Neutrophil (primary cell): ENCODE measurements around the gene GTF2IRD1.
"Not testable (repeated sequence)": the region's sequence is repeated elsewhere in the genome, so short reads cannot be mapped to it uniquely, and the experiment has no call there.

Experiments used
- H3K27ac ChIP-seq: fragments of 200-600 bp; sonication (generic); 2 replicates; pipeline ENCODE4 v1.5.1; 2016; ENCODE audit warnings: mild to moderate bottlenecking, moderate library complexity
- H3K27me3 ChIP-seq: fragments of 200-600 bp; sonication (generic); 2 replicates; pipeline ENCODE4 v1.6.0; 2016; ENCODE audit warnings: mild to moderate bottlenecking
- H3K36me3 ChIP-seq: fragments of 200-600 bp; sonication (generic); 2 replicates; pipeline ENCODE4 v1.5.1; 2017
- H3K4me1 ChIP-seq, 2 experiments: fragments of 200-600 bp in 1 of 2; sonication (generic) in 1 of 2; 1 replicate in 1 of 2; 2 replicates in 1 of 2; pipeline versions ENCODE4 v1.5.1 to v1.6.1; 2013 to 2016; ENCODE audit warnings: low read depth in 1 of 2, low read length in 1 of 2, mild to moderate bottlenecking in 1 of 2, moderate library complexity in 1 of 2; ENCODE audit not compliant: control insufficient read depth in 1 of 2, insufficient read depth in 1 of 2
- H3K4me3 ChIP-seq, 2 experiments: fragments of 200-600 bp in 1 of 2; sonication (generic) in 1 of 2; 1 replicate in 1 of 2; 2 replicates in 1 of 2; pipeline ENCODE4 v1.5.1; 2013 to 2016; ENCODE audit warnings: low read depth in 1 of 2, low read length in 1 of 2, mild to moderate bottlenecking in 1 of 2, moderate library complexity in 1 of 2
- H3K9me3 ChIP-seq: fragments of 200-600 bp; sonication (generic); 2 replicates; pipeline ENCODE4 v1.5.1; 2016
- TF ChIP-seq, protein P1 (sequence below): fragments of 200-600 bp; sonication (generic); IDR thresholded peaks from 2 replicates; pipeline ENCODE4 v1.5.1; 2016; ENCODE audit warnings: antibody characterized with exemption

GTF2IRD1 gene

DNA sequence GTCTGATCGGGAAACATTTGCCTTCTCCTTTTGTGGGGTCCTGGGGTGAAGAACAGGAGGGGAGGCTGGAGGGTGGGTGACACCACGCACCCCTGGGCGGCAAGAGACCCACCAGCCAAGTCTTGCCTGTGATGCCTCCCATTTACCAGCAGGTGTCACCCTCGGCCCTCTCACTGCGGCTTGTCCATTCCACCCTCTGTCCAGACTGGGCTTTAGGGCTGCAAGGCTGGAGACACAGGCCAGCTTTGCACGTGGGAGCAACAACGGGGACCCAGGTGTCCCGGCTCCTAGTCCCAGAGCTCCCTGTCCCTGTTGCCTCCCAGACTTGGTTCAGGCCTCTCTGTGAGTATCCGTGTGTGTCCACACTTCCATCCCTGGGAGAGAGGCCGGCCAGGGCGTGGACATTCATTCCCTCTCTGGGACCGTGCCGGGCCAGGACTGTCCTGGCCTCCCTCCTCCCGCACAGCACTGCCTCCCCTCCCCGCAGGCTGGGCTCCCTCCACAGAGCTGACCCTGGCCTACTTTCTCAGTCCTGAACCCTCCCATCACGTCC, 36.2 kb upstream of the GTF2IRD1 start:
- H3K4me3 ChIP-seq, result no peak overlapping the region
- no peak overlapping the region for H3K27ac ChIP-seq
- no peaks in the 10 kb centered on the region for H3K4me1 ChIP-seq
- no peaks in the 10 kb centered on the region for H3K36me3 ChIP-seq
- H3K9me3 ChIP-seq, result no peaks in the 10 kb centered on the region
- TF ChIP-seq, protein P1, sequence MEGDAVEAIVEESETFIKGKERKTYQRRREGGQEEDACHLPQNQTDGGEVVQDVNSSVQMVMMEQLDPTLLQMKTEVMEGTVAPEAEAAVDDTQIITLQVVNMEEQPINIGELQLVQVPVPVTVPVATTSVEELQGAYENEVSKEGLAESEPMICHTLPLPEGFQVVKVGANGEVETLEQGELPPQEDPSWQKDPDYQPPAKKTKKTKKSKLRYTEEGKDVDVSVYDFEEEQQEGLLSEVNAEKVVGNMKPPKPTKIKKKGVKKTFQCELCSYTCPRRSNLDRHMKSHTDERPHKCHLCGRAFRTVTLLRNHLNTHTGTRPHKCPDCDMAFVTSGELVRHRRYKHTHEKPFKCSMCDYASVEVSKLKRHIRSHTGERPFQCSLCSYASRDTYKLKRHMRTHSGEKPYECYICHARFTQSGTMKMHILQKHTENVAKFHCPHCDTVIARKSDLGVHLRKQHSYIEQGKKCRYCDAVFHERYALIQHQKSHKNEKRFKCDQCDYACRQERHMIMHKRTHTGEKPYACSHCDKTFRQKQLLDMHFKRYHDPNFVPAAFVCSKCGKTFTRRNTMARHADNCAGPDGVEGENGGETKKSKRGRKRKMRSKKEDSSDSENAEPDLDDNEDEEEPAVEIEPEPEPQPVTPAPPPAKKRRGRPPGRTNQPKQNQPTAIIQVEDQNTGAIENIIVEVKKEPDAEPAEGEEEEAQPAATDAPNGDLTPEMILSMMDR, result peak; percentile 92
- no peaks in the 10 kb centered on the region for H3K27me3 ChIP-seq

DNA sequence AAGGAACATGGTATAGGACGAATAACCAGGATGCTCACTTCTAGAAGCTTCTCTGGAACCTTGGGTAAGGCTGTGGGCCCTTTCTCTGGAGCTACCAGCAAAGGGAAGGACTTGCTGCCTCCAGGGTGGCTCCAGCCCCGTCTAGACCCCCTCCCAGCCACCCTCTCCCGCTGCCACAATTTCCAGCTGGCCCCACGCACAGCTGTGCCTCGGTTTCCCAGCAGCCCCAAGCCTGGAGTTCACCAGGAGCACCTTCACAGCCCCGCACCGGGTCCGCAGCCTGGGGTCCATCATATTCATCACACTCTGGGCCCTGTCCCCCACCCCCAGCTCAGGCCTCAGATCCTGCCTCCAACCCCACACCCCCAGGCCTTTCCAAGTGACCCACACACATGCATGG, 35.6 kb upstream of the GTF2IRD1 start:
- no peak overlapping the region for H3K27ac ChIP-seq
- no peaks in the 10 kb centered on the region for H3K27me3 ChIP-seq
- H3K36me3 ChIP-seq, result no peaks in the 10 kb centered on the region

DNA sequence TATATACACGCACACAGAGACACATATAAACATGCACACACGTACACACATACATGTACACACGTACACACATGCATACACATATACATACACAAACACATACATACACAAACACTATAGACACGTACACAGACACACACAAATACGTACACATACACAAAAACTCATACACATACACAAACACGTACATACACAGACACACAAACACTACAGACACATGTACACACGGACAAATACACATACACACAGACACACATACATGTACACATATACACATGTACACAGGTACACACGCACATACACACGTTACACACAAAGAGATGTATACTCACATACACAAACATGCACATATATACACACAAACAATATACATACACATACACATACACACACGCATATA, 35.2 kb upstream of the GTF2IRD1 start:
- Histone ChIP-seq H3K27ac (no peak overlapping the region), H3K9me3 (no peaks in the 10 kb centered on the region)
- TF ChIP-seq, protein P1, result no peak

More for the DNA sequence above, 35.6 kb upstream of the GTF2IRD1 start:
- no peaks in the 10 kb centered on the region for H3K9me3 ChIP-seq
- TF ChIP-seq, protein P1, result no peak
- no peaks in the 10 kb centered on the region for H3K4me1 ChIP-seq
- no peak overlapping the region for H3K4me3 ChIP-seq

DNA sequence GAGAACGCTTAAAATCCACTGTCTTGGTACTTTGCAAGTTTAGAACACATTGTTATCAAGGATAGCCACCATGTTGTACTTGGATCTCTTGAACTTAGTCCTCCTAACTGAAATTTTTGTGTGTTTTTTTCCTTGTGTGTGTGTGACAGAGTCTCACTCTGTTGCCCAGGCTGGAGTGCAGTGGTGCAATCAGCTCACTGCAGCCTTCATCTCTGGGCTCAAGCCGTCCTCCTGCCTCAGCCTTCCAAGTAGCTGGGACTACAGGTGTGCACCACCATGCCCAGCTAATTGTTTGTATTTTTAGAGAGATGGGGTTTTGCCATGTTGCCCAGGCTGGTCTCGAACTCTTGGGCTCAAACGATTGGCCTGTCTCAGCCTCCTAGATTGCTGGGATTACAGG, 34.5 kb upstream of the GTF2IRD1 start:
- not testable (repeated sequence) for H3K36me3 ChIP-seq, H3K4me1 ChIP-seq, H3K4me3 ChIP-seq, H3K27ac ChIP-seq, H3K9me3 ChIP-seq, H3K27me3 ChIP-seq

More for the DNA sequence above, 35.2 kb upstream of the GTF2IRD1 start:
- Histone ChIP-seq H3K4me1 (no peaks in the 10 kb centered on the region), H3K4me3 (no peak overlapping the region), H3K36me3 (no peaks in the 10 kb centered on the region), H3K27me3 (no peaks in the 10 kb centered on the region)

DNA sequence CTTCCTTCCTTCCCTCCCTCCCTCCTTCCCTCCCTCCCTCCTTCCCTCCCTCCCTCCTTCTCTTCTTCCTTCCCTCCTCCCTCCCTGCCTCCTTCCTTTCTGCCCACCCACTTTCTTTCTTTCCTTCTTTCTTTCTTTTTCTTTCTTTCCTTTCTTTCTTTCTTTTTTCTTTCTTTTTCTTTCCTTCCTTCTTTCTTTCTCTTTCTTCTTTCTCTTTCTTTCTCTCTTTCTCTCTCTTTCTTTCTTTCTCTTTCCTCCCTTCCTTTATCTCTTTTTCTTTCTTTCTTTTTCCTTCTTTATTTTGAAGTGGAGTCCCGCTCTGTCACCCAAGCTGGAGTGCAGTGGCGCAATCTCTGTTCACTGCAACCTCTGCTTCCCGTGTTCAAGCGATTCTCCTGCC, 33.7 kb upstream of the GTF2IRD1 start:
- TF ChIP-seq, protein P1, result no peak
- Histone ChIP-seq H3K27ac (no peak overlapping the region), H3K36me3 (no peaks in the 10 kb centered on the region), H3K27me3 (no peaks in the 10 kb centered on the region), H3K4me1 (no peaks in the 10 kb centered on the region), H3K4me3 (no peak overlapping the region), H3K9me3 (no peaks in the 10 kb centered on the region)

DNA sequence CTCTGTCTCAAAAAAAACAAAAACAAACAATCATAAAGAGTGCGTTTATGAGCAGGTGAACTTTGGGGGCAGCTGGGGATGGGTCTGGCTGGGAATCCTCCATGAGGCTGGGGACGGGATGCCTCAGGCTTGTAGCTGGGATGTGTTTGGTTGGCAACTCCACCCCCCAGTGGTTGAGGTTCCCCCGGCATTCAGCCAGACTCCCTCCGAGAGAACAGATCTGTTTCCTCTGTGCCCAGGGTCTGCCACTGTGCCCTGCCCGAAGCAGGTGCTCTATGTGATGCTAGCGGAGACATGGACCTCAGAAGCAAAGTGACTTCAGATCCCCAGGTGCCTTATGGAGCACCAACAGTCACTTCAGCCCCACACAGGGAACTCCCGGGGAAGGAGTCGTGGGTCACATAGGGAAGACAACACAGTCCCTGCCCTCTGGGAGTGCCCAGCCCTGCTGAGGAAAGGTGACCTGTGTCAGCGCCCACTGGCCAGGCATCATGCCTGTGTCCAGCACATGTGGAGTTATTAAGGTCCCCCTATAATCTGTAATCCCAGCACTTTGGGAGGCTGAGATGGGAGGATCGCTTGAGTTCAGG, 29.3 kb upstream of the GTF2IRD1 start:
- Histone ChIP-seq H3K4me3 (no peak overlapping the region), H3K27me3 (no peaks in the 10 kb centered on the region), H3K27ac (no peak overlapping the region), H3K36me3 (no peaks in the 10 kb centered on the region), H3K4me1 (no peaks in the 10 kb centered on the region), H3K9me3 (no peaks in the 10 kb centered on the region)
- TF ChIP-seq, protein P1, result no peak
